Epithelial cell of esophagus (primary cell): ENCODE measurements around the gene ADAM15.

Experiments
- DNase-seq: peaks from one replicate; pipeline ENCODE4 v3.0.0; 2010; ENCODE audit warnings: low read depth
- H3K4me3 ChIP-seq: 2 replicates; pipeline ENCODE4 v1.5.1; 2011; ENCODE audit warnings: mild to moderate bottlenecking, low read length, control low read depth
- TF ChIP-seq, protein P1 (sequence below): IDR thresholded peaks from 2 replicates; pipeline ENCODE4 v1.5.1; 2011; ENCODE audit warnings: low read depth, mild to moderate bottlenecking, low read length, control low read depth, inconsistent platforms; ENCODE audit not compliant: insufficient read depth; ENCODE audit errors: missing control alignments

ADAM15 gene

DNA sequence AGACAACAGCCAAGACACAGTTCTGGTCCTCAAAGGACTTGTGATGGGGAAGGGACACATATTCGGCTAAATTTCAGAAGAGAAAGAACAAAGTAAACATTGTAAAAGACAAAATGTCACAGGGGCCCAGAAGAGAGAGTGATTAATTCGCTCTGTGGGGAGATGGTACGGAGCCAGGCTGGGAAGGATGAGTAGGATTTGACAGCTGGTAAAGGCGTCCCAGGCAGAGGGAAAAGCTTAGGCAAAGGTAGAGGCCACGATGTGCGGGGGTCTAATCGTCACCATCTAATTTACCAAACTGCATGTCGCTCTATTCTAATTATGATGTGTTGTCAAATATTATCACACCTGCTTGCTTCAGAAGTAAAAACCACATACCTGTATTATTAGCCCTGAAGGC lies 59.3 kb downstream of the ADAM15 start:
- H3K4me3 ChIP-seq = no peak overlapping the region
- TF ChIP-seq, protein P1, sequence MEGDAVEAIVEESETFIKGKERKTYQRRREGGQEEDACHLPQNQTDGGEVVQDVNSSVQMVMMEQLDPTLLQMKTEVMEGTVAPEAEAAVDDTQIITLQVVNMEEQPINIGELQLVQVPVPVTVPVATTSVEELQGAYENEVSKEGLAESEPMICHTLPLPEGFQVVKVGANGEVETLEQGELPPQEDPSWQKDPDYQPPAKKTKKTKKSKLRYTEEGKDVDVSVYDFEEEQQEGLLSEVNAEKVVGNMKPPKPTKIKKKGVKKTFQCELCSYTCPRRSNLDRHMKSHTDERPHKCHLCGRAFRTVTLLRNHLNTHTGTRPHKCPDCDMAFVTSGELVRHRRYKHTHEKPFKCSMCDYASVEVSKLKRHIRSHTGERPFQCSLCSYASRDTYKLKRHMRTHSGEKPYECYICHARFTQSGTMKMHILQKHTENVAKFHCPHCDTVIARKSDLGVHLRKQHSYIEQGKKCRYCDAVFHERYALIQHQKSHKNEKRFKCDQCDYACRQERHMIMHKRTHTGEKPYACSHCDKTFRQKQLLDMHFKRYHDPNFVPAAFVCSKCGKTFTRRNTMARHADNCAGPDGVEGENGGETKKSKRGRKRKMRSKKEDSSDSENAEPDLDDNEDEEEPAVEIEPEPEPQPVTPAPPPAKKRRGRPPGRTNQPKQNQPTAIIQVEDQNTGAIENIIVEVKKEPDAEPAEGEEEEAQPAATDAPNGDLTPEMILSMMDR = no peak
- no peak for DNase-seq

DNA sequence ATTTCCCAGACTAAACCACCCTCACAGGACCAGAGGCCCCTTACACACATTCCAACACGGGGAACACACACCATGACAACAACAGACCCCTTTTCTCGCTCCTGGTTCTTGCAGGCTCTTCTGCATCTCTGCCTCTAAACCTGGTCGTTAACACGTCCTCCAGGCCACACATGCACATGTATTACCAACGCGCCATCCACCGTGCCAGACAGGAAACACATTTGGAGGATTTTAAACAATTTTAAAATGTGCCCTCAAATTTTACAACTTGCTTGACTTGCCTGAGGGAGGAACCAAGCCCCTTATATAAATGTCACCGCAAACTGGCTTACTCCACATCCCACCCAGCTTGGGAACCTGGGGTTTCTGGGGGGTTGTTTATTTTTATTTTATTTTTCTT lies 59.7 kb downstream of the ADAM15 start:
- DNase-seq = no peak
- no peak overlapping the region for H3K4me3 ChIP-seq
- TF ChIP-seq, protein P1 = no peak
